ENCODE measurements around the gene GFER.

The GFER gene

GRCh38 chr16:1990351-1991134 lies 6.5 kb downstream of the GFER start:
- no peak for DNase-seq (ENCODE audit: low read depth)

DNA sequence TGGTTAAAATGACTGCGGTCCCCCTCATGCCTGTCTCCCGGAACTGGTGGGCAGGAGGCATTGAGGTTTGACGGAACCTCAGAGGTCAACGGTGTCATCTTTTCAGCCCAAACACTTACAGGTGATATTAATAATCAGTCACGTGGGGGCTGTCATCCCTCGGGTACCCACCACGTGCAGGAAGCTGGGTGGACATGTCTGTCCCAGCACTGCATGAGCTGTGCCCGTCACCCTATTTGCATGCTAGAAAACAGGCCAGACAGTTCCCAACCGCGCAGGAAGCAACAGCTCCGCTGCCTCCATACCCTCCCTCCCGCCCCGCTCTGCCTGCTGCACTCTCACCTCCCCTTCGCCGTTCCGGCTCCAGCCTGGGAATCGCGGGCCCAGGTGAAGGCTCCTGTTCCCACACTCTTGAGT lies 7.2 kb downstream of the GFER start:
- DNase-seq (ENCODE audit: low read depth) = no peak

DNA sequence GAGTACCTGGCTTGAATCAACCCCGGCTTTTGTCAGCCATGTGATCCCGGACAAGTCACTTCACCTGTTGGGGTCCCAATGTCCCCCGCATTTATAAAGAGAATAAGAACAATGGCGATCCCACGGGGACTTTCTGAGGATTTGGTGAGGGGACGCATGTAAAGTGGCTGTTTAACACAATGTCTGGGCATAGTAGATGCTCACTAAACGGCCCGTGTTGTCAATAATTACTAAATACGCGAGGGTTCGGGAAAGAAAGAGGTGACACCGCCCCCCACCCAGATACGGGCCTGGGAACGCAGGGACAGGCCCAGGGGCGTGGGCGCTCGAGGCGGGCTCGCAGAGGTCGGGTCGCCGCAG lies 7.6 kb downstream of the GFER start:
- DNase-seq (ENCODE audit: low read depth) = no peak

DNA sequence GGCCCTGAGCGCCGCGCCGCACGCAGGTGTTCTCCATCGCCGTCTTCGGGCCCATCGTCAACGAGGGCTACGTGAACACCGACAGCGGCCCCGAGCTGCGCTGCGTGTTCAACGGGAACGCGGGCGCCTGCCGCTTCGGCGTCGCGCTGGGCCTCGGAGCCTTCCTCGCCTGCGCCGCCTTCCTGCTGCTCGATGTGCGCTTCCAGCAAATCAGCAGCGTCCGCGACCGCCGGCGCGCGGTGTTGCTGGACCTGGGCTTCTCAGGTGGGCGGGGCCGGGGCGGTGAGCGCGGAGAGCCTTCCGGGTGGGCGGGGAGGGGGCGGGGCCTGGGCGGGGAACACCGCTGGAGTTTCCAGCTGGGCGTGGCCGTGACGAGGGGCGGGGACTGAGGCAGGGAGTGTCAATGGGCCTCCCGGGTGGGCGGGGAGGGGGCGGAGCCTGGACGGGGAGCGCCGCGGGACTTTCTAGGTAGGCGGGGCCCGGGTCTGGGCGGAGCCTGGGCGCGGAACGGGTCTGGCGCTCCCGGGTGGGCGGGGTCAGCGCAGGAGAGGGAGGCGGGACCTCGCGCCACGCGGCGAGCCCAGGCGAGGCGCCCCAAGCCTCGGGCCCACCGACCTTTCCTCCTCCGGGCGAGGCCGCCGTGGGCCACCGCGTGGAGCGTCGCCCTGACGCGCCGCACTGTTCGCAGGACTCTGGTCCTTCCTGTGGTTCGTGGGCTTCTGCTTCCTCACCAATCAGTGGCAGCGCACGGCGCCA lies 8.1 kb downstream of the GFER start:
- peak; percentile 94 for DNase-seq (ENCODE audit: low read depth)

DNA sequence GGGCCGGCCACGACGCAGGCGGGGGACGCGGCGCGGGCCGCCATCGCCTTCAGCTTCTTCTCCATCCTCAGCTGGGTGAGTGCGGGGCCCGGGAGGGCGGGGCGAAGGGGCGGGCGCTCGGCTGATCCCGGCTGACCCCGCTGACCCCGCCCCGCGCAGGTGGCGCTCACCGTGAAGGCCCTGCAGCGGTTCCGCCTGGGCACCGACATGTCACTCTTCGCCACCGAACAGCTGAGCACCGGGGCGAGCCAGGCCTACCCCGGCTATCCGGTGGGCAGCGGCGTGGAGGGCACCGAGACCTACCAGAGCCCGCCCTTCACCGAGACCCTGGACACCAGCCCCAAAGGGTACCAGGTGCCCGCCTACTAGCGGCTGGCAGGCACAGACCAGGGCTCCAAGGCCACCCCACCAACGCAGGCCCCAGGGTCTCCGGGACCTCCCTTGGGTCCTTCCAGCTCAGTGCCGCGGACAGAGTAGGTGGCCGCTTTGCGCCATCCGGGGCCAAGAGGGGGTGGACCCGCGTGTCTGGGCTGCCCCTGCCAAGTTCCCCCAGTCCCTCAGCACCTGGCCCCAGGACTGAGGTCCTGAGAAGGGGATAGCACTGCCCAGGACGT lies 8.8 kb downstream of the GFER start:
- no peak for DNase-seq (ENCODE audit: low read depth)

DNA sequence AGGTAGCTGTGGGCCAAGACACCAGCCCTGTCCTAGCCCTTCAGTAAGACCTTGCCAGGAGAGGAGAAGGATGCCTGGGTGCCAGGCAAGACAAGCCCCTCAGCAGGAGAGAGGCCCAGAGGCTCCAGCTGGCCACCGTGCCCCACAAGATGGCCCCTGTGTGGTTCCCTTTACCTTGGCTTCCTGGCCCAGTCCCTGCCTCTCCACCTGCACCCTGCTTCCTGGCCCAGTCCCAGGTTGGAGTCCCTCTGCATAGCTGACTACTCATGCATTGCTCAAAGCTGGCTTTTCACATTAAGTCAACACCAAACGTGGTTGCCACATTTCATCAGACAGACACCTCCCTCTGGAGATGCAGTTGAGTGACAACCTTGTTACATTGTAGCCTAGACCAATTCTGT lies 9.7 kb downstream of the GFER start:
- no peak for DNase-seq (ENCODE audit: low read depth)

- no peak for DNase-seq (ENCODE audit: low read depth)
Measured at GRCh38 chr16:1997494-1998359, 13.7 kb downstream of the GFER start.

GRCh38 chr16:1998360-1998835 lies 14.4 kb downstream of the GFER start:
- no peak for DNase-seq (ENCODE audit: low read depth)

DNA sequence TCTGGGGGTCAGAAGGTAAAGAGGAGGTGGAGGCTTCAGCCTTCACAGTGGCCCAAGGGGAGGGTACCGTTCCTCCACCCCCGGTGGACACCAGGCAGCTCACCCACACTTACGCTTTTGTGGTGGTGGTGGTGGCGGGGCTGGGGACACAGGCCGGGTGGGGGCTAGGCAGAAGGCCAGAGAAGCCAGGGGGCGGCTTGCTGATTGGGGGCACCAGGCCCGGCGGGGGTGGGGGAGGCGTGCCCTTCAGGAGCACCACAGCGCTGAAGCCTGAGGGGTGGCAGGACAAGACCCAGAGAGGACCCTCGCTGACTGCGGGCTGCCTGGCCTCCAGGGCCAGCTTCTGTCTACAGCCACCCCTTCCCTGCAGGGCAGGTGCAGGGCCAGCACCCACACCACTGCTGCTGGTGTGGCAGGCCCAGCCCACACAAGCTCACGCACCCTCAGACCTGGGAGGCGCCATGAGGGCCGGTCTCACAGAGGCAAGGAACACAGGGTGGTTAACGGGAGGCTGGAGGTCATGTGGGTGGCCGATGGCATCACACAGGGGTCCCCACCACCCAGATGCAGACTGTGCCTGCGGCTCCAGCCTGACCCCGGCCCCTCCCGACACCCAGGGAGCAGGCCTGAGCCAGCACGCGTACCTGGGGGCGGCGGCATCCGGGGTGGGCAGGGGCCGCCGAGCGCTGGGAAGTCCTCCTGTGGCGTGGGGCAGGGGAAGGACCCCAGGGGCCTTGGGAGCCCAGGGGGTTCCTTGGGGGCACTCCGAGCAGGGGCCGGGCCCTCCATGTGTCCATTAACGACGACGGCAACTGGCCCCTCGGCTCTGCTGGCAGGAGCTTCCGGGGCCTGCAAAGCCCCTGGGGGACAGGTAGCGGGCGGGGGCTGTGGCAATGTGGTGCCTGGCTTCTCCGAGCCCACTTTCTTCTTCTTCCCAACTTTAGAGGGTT lies 15.1 kb downstream of the GFER start:
- DNase-seq (ENCODE audit: low read depth) = no peak

GRCh38 chr16:1999866-2000514 lies 16.0 kb downstream of the GFER start:
- no peak for DNase-seq (ENCODE audit: low read depth)

DNA sequence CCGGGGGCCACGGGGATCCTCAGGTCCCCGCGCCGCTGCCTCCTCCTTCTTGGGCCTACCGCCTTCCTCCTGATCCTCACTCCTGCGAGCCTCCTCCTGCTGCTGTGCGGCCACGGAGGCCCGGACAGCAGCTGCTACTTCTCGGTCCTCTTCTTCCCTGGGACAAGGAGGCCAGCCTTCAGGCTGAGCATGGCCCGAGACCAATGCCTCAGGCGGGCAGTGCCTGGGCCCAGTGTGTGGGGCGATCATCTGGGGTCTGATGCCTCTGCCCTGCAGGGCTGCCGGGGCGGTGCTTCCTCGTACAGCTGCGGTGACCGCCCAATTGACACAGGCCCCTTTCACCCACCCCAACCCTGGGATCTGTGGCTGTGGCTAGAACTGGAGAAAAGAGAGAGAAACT lies 17.0 kb downstream of the GFER start:
- DNase-seq (ENCODE audit: low read depth) = no peak

GRCh38 chr16:2001456-2002355 lies 17.7 kb downstream of the GFER start:
- no peak for DNase-seq (ENCODE audit: low read depth)

DNA sequence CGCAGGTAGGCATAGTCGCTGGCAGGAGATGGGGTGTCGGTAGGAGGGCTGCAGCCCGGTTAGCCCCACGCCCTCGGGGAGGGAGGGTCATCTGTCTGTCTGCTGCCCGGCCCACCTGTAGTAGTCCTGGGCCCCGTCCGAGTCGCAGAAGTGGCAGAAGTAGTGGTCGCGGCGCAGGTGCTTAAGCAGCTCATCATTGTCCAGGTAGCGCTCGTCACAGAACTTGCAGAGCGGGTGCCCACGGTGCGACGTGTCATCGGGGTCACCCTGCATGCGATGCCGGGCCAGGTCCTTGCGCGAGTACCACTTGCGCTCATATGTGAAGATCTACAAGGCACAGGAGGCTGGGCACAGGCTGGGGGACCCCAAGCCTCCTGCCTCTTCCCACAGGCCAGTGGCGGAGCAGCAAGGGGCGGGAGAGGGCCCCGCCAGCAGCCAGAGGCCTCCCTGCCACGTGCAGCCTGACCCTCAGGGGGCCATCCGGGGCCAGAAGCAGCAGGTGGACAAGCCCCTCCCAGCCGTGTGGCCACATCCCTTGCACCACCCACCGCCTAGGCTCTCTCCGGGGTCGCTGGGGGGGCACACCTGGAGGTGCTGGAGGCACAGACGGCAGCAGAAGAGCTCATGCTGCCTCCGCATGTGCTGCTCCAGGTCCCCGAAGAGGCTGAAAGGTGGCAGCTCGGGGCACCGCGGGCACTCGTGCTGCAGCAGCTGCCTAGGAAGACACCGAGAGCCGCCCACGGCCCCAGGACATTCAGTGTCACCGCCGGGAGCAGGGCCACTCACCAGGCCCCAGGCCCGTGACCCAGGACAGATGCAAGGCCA lies 18.6 kb downstream of the GFER start:
- DNase-seq (ENCODE audit: low read depth) = no peak

DNA sequence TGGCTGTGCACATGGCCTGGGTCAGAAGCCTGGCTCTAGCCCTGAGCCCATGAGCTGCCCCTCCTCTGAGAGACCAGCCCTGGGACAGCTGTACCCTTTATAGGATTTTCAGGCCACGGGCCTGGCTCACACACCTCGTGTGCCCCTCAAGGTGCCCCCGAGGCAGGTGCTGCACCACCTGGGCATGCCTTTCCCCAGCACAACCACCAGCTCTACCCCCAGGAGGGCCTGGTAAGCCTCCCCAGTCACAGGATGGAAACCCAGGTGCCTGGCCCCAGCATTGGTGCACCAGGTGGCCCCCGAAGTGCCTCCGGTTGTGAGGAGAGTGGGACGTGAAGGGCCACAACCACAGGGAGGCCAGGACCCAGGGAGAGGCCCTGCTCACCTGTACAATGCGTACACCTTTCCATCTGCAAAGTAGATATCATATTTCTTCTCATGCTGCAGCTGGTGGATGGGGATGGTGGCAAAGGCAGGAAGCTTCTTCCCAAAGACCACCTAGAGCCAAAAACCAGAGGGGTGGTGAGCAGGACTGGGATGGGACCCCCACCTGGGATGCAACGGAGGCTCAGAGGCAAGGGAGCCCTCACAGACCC lies 19.3 kb downstream of the GFER start:
- DNase-seq (ENCODE audit: low read depth) = no peak

DNA sequence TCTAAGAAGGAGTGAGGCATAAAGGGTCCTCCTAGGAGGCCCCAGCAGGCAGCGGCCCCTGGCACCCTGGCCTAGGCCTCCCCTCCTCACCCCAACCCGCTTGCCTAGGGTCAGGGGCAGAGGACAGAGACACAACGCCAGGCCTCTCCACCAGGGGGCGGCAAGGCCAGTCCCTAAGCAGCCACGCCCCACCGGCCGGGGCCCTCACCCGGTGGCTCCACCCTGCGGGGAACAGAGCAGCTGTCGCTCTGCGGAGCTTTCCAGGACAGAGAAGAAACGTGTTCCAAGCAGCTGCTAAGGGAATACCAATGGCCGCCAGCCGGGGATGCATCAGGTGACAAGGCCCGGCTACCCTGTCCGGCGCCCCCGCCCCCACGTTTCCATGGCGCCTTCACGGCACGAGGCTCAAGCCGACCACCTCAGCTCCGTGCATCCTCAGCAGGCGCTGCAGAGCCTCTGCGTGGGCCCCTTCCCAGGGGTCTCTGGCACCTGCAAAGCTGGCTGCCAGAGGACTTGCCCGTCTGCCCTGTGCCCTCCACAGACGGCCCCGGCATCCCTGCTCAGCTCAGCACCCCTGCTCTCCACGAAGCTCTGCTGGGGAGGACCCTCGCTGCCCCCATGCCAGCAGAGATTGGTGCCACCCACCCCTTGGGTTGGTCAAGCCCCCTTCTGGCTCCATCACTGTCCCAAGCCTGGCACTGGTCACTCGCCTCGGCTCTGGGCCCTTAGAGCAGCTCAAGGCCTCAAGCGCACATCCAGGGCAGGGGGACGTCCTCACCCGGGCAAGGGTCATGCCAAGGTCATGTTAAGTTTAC lies 20.0 kb downstream of the GFER start:
- peak; percentile 78 for DNase-seq (ENCODE audit: low read depth)

- no peak for DNase-seq (ENCODE audit: low read depth)
Measured at GRCh38 chr16:2004795-2005517, 21.0 kb downstream of the GFER start.

Measured in activated T-helper 1 cell treated with Interleukin-2 at 50 U/mL for 16 hours (primary cell).